LNCaP clone FGC (cell line): ENCODE results near the gene CCDC102A.

Source experiments
- DNase-seq: peaks from one replicate; pipeline ENCODE4 v3.0.0-alpha.2; 2011; ENCODE audit warnings: low read depth
- H3K4me3 ChIP-seq: 2 replicates; pipeline ENCODE4 v1.5.1; 2011; ENCODE audit warnings: mild to moderate bottlenecking, low read depth, low read length, control low read depth
- CTCF ChIP-seq: IDR thresholded peaks from 2 replicates; pipeline ENCODE4 v1.5.1; 2012; ENCODE audit warnings: mild to moderate bottlenecking; ENCODE audit not compliant: control insufficient read depth, insufficient read depth; ENCODE audit errors: extremely low read depth

CCDC102A gene

GRCh38 chr16:57518922-57519321 is 17.4 kb downstream of the CCDC102A start:
- no peak for TF ChIP-seq CTCF
- no peak overlapping the region for H3K4me3 ChIP-seq

GRCh38 chr16:57518520-57518919 is 17.9 kb downstream of the CCDC102A start:
- no peak for TF ChIP-seq CTCF
- no peak overlapping the region for H3K4me3 ChIP-seq
- DNase-seq = no peak

More at GRCh38 chr16:57518922-57519321, 17.4 kb downstream of the CCDC102A start:
- DNase-seq = no peak

- no peak for DNase-seq
- no peak for TF ChIP-seq CTCF
- H3K4me3 ChIP-seq = no peak overlapping the region
Observed at GRCh38 chr16:57517397-57518367, 18.7 kb downstream of the CCDC102A start.

- no peak for TF ChIP-seq CTCF
- DNase-seq = no peak
- no peak overlapping the region for H3K4me3 ChIP-seq
Observed at GRCh38 chr16:57516773-57517172, 19.6 kb downstream of the CCDC102A start.

- DNase-seq = no peak
- TF ChIP-seq CTCF = no peak
- no peak overlapping the region for H3K4me3 ChIP-seq
Observed at GRCh38 chr16:57516176-57516725, 20.1 kb downstream of the CCDC102A start.

- no peak for TF ChIP-seq CTCF
- no peak for DNase-seq
Observed at GRCh38 chr16:57514791-57515600, 21.4 kb downstream of the CCDC102A start.

More at GRCh38 chr16:57514791-57515600, 21.4 kb downstream of the CCDC102A start:
- H3K4me3 ChIP-seq = no peak overlapping the region
